ENCODE results near the gene ZNF326. TPM values are rescaled to one million over a fixed set of nuclear protein-coding genes. Genes with fewer than 3 reads are reported as not detected.

The ZNF326 gene
- polyA plus RNA-seq, 1 of the 3 experiments (the other 2 are of a cell fraction), result 16.4 TPM

GRCh38 chr1:89953131-89953626, 41.7 kb upstream of the ZNF326 start:
- H3K4me2 ChIP-seq, result 0 out of 2 replicates have a peak overlapping the region, but pooled peaks have one; percentile 3
- H3K4me1 ChIP-seq (ENCODE audit: control insufficient read depth in 1 of 2, insufficient read depth in 2 of 2, low read depth in 1 of 2, low read length in 1 of 2), result peaks cover 0 to 14% of the 10 kb centered on the region in 2 experiments; a peak in 1 of 4 replicates
- H2AFZ ChIP-seq (ENCODE audit: low read depth), result peak overlapping the region; percentile 33; the same call in 1 of the 2 replicates
- peak overlapping the region; percentile 49; the same call in 1 of the 2 replicates for H3K9ac ChIP-seq
- POLR2A ChIA-PET, result no interaction called here
- no peaks in the 10 kb centered on the region for H3K9me3 ChIP-seq
- H3K36me3 ChIP-seq (replicated peaks in 1 of 2; ENCODE audit: control insufficient read depth in 1 of 2, insufficient read depth in 2 of 2, low read length in 1 of 2), result no peaks in the 10 kb centered on the region
- no peaks in the 10 kb centered on the region for H3K79me2 ChIP-seq (ENCODE audit: insufficient read depth)
- peaks cover 24% of the 10 kb centered on the region for H3F3A ChIP-seq (replicated peaks; ENCODE audit: insufficient read depth)
- CTCF ChIA-PET, result interaction anchor here (1.0 to 1.6 kb wide), 2 partner anchors 110 kb away, joined by 3 to 4 read pairs; no protein-coding TSS in a partner anchor
- no peak for DNase-seq
- no peak overlapping the region for H3K4me3 ChIP-seq (ENCODE audit: low read depth in 2 of 2, low read length in 1 of 2)
- TF ChIP-seq, protein P1, sequence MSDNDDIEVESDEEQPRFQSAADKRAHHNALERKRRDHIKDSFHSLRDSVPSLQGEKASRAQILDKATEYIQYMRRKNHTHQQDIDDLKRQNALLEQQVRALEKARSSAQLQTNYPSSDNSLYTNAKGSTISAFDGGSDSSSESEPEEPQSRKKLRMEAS (IDR thresholded peaks at IDR 0.05; ENCODE audit: low read depth), result no peak
- no peak for TF ChIP-seq RFX5 (IDR thresholded peaks at IDR 0.05; ENCODE audit: low read length)
- TF ChIP-seq CHD2 (IDR thresholded peaks at IDR 0.05; ENCODE audit: low read length, partially characterized antibody), result no peak
- TF ChIP-seq, protein P2, sequence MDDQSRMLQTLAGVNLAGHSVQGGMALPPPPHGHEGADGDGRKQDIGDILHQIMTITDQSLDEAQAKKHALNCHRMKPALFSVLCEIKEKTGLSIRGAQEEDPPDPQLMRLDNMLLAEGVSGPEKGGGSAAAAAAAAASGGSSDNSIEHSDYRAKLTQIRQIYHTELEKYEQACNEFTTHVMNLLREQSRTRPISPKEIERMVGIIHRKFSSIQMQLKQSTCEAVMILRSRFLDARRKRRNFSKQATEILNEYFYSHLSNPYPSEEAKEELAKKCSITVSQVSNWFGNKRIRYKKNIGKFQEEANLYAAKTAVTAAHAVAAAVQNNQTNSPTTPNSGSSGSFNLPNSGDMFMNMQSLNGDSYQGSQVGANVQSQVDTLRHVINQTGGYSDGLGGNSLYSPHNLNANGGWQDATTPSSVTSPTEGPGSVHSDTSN (IDR thresholded peaks at IDR 0.05), result no peak
- TF ChIP-seq FOSL2 (IDR thresholded peaks at IDR 0.05; ENCODE audit: borderline replicate concordance, low read depth), result peak; percentile 47; the same call in 1 of the 2 replicates
- no peak for TF ChIP-seq ELF1 (IDR thresholded peaks at IDR 0.05)
- TF ChIP-seq EZH2phosphoT487 (IDR thresholded peaks at IDR 0.05; ENCODE audit: borderline replicate concordance, low read depth), result no peak
- no peak for TF ChIP-seq MXI1 (IDR thresholded peaks at IDR 0.05; ENCODE audit: low read depth, low read length)
- TF ChIP-seq USF1 (IDR thresholded peaks at IDR 0.05; ENCODE audit: borderline replicate concordance, low read depth), result peak; percentile 61; the same call in 1 of the 2 replicates
- no peak for TF ChIP-seq FOXM1 (IDR thresholded peaks at IDR 0.05; ENCODE audit: low read depth)
- TF ChIP-seq TEAD4 (IDR thresholded peaks at IDR 0.05; ENCODE audit: borderline replicate concordance, insufficient read depth), result no peak
- TF ChIP-seq SMC3 (IDR thresholded peaks at IDR 0.05; ENCODE audit: low read depth, low read length), result peak; percentile 43
- TF ChIP-seq TCF12 (IDR thresholded peaks at IDR 0.05), result no peak
- TF ChIP-seq RXRA (IDR thresholded peaks at IDR 0.05; ENCODE audit: borderline replicate concordance, low read depth), result no peak
- TF ChIP-seq SIN3A (IDR thresholded peaks at IDR 0.05; ENCODE audit: borderline replicate concordance, low read depth, low read length), result no peak
- peak; percentile 63 for TF ChIP-seq RAD21 (IDR thresholded peaks at IDR 0.05; ENCODE audit: low read length)
- TF ChIP-seq IRF3 (IDR thresholded peaks at IDR 0.05; ENCODE audit: low read depth, low read length), result no peak
- TF ChIP-seq USF2 (IDR thresholded peaks at IDR 0.05; ENCODE audit: borderline replicate concordance, low read depth, low read length), result no peak
- TF ChIP-seq RCOR1 (IDR thresholded peaks at IDR 0.05; ENCODE audit: low read length), result no peak
- TF ChIP-seq, protein P3, sequence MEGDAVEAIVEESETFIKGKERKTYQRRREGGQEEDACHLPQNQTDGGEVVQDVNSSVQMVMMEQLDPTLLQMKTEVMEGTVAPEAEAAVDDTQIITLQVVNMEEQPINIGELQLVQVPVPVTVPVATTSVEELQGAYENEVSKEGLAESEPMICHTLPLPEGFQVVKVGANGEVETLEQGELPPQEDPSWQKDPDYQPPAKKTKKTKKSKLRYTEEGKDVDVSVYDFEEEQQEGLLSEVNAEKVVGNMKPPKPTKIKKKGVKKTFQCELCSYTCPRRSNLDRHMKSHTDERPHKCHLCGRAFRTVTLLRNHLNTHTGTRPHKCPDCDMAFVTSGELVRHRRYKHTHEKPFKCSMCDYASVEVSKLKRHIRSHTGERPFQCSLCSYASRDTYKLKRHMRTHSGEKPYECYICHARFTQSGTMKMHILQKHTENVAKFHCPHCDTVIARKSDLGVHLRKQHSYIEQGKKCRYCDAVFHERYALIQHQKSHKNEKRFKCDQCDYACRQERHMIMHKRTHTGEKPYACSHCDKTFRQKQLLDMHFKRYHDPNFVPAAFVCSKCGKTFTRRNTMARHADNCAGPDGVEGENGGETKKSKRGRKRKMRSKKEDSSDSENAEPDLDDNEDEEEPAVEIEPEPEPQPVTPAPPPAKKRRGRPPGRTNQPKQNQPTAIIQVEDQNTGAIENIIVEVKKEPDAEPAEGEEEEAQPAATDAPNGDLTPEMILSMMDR (IDR thresholded peaks at IDR 0.05), result peak; percentile 37
- H3K27ac ChIP-seq (ENCODE audit: low read depth in 2 of 2, low read length in 1 of 2), result peak overlapping the region in 1 of 2 experiments; percentile 88; a peak in 2 of 4 replicates
- H4K20me1 ChIP-seq (ENCODE audit: insufficient read depth), result no peaks in the 10 kb centered on the region
- 14% methylated on average over 1 of the region's 1 CpG for WGBS (ENCODE audit: low lambda C conversion rate)
- no peaks in the 10 kb centered on the region for H3K27me3 ChIP-seq (ENCODE audit: insufficient read depth)
- H3K9me2 ChIP-seq, result no peaks in the 10 kb centered on the region
